HG03558 (cell line): ENCODE results near the gene ZKSCAN3.
"Not testable (repeated sequence)": the region's sequence is repeated elsewhere in the genome, so short reads cannot be mapped to it uniquely, and the experiment has no call there.

Experiments used
- ATAC-seq: cut with Tn5 transposase; IDR thresholded peaks from one replicate; pipeline ENCODE4 v1.9.1; 2021; ENCODE audit warnings: moderate number of reproducible peaks; ENCODE audit not compliant: unreplicated experiment; ENCODE audit errors: extremely low read depth

The ZKSCAN3 gene

GRCh38 chr6:28349892-28350737, at the start of gene ZKSCAN3:
TSS of gene ZKSCAN3 (plus strand) at chr6:28349947. CDS start at chr6:28359587, 9,640 bp downstream.
- ATAC-seq, result peak; percentile 64

- no peak for ATAC-seq
Measured at GRCh38 chr6:28303570-28303969, 46.2 kb upstream of the ZKSCAN3 start.

- not testable (repeated sequence) for ATAC-seq
Measured at GRCh38 chr6:28306363-28306762, 43.4 kb upstream of the ZKSCAN3 start.

GRCh38 chr6:28311139-28311823, 38.5 kb upstream of the ZKSCAN3 start:
- ATAC-seq, result no peak

GRCh38 chr6:28312939-28313338, 36.8 kb upstream of the ZKSCAN3 start:
- no peak for ATAC-seq

GRCh38 chr6:28315628-28316027, 34.1 kb upstream of the ZKSCAN3 start:
- ATAC-seq, result no peak

- not testable (repeated sequence) for ATAC-seq
Measured at GRCh38 chr6:28317866-28318265, 31.9 kb upstream of the ZKSCAN3 start.

GRCh38 chr6:28322661-28323060, 27.1 kb upstream of the ZKSCAN3 start:
- no peak for ATAC-seq

GRCh38 chr6:28323813-28324424, 25.8 kb upstream of the ZKSCAN3 start:
- ATAC-seq, result no peak

- ATAC-seq, result no peak
Measured at GRCh38 chr6:28326371-28326948, 23.3 kb upstream of the ZKSCAN3 start.

- no peak for ATAC-seq
Measured at GRCh38 chr6:28330041-28330440, 19.7 kb upstream of the ZKSCAN3 start.

- ATAC-seq, result no peak
Measured at GRCh38 chr6:28333047-28333446, 16.7 kb upstream of the ZKSCAN3 start.

- no peak for ATAC-seq
Measured at GRCh38 chr6:28333599-28334018, 16.1 kb upstream of the ZKSCAN3 start.

- no peak for ATAC-seq
Measured at GRCh38 chr6:28334286-28335039, 15.3 kb upstream of the ZKSCAN3 start.

GRCh38 chr6:28335040-28335563, 14.6 kb upstream of the ZKSCAN3 start:
- no peak for ATAC-seq

GRCh38 chr6:28335564-28336283, 14.0 kb upstream of the ZKSCAN3 start, which contains the start of gene ZSCAN31:
TSS of gene ZSCAN31 (minus strand) at chr6:28336148. CDS start at chr6:28329683, 6,465 bp downstream.
- no peak for ATAC-seq

- ATAC-seq, result no peak
Measured at GRCh38 chr6:28336284-28337120, 13.2 kb upstream of the ZKSCAN3 start.

GRCh38 chr6:28337121-28337520, 12.6 kb upstream of the ZKSCAN3 start:
- ATAC-seq, result no peak
